ENCODE measurements around the gene RAE1.
A peak's percentile ranks its signal among the peaks of the same experiment; 100 is the strongest.

Gene RAE1

DNA sequence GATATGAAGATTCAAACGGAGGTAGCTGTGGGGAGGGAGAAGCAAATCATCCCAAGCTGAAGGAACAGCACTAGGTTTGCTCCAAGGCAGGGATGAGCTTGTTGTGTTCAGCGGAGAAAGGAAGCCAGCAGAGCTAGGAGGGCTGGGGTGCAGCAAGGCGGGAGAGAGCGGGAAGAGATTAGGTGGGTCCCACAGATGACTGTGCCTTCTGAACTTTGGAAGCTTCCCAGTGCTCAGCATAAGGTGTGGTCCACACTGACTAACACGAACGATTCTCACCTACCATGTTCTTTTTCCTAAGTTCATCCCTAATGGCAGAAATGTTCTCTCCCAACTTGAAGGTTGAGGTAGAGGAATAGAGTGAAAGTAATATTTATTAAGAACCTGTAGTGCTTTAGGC is 1.2 kb downstream of the RAE1 start:
- no peak for TF ChIP-seq POLR2AphosphoS5 (IDR thresholded peaks at IDR 0.05; ENCODE audit: low read depth, low read length)
- no peak for TF ChIP-seq POLR2A (IDR thresholded peaks at IDR 0.05; ENCODE audit: low read depth, low read length)
- no peak for TF ChIP-seq TAF1 (IDR thresholded peaks at IDR 0.05; ENCODE audit: borderline replicate concordance, low read depth, low read length)
- FAIRE-seq = no peak
- DNase-seq (ENCODE audit: insufficient read length) = no peak

DNA sequence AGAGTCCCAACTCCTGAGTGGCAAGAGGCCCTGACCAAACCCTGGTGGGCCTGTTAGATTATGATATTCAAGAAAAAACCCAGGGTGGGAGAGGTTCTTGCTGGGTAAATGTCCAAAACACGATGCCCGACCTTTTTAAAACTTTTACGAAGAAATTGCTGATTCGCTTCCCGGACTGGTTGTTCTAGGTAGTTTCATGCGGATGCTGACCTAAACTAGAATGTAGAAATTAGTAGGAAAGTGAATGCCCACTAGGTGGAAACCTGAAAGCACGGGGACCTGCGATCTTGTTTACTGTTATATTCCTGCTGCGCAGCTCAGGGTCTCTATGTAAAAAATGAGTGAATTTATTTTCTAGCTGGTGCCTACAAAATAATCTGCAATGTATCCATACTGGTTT is 2.3 kb downstream of the RAE1 start:
- FAIRE-seq (no peak), DNase-seq (ENCODE audit: insufficient read length) (no peak)
- TF ChIP-seq POLR2A (IDR thresholded peaks at IDR 0.05; ENCODE audit: low read depth, low read length) = no peak
- no peak for TF ChIP-seq TAF1 (IDR thresholded peaks at IDR 0.05; ENCODE audit: borderline replicate concordance, low read depth, low read length)
- TF ChIP-seq POLR2AphosphoS5 (IDR thresholded peaks at IDR 0.05; ENCODE audit: low read depth, low read length) = no peak

DNA sequence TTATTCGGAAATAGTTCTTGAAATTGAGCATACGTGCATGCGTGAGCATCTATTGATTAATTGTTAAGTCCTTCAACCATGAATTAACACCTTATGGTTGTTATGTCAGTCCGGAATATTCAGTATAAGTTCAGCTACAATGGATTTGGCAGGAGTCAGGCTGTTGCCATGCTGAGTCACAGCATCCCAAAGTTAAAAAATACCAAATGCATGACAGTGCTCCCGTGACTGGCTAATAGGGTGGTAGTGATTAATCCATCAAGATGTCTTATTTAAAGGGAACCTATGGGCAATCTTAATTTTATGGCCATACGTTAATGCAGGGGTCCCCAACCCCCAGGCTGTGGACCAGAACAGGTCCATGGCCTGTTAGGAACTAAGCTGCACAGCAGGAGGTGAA is 10.5 kb downstream of the RAE1 start:
- FAIRE-seq = no peak
- no peak for TF ChIP-seq POLR2AphosphoS5 (IDR thresholded peaks at IDR 0.05; ENCODE audit: low read depth, low read length)
- no peak for TF ChIP-seq POLR2A (IDR thresholded peaks at IDR 0.05; ENCODE audit: low read depth, low read length)
- no peak for TF ChIP-seq TAF1 (IDR thresholded peaks at IDR 0.05; ENCODE audit: borderline replicate concordance, low read depth, low read length)
- DNase-seq (ENCODE audit: insufficient read length) = no peak

DNA sequence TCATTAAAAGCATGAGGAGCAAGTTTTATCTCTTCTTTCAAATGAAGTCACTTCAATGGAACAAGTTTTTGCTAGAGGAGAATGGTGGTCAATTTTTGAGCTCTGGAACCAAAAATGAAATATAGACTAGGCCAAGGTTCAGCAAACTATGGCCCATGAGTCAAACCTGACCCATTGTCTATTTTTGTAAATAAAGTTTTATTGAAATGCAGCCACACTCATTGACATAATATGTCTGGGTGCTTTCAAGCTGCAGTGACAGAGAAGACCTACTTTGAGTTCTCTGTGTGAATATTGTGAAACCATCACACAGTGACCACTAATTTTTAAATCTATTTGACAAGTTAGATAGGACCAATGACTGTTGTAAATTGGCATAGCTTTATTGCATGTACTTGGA is 13.4 kb downstream of the RAE1 start:
- FAIRE-seq = no peak
- no peak for TF ChIP-seq TAF1 (IDR thresholded peaks at IDR 0.05; ENCODE audit: borderline replicate concordance, low read depth, low read length)
- TF ChIP-seq POLR2AphosphoS5 (IDR thresholded peaks at IDR 0.05; ENCODE audit: low read depth, low read length) = no peak
- no peak for TF ChIP-seq POLR2A (IDR thresholded peaks at IDR 0.05; ENCODE audit: low read depth, low read length)
- no peak for DNase-seq (ENCODE audit: insufficient read length)

DNA sequence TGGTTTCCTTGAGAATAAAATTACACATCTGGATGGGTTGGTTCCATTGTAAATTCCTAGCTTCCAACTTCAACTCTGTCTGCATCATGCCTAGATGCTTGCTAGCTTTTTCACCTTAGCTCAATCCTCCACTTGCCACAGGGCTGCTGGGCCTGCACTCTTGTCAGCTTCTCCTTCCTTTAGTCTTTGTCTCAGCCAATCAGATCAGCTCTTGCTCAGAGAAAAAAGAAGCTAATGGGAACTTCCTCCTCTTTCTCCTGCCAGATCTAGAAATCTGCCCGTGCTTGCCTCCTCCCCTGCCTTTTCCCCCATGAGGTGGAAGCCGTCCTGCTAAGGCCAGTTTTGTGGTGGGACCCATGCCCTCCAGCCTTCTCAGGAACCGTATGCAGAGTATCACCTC is 18.5 kb downstream of the RAE1 start:
- TF ChIP-seq TAF1 (IDR thresholded peaks at IDR 0.05; ENCODE audit: borderline replicate concordance, low read depth, low read length) = no peak
- no peak for TF ChIP-seq POLR2AphosphoS5 (IDR thresholded peaks at IDR 0.05; ENCODE audit: low read depth, low read length)
- no peak for TF ChIP-seq POLR2A (IDR thresholded peaks at IDR 0.05; ENCODE audit: low read depth, low read length)
- no peak for FAIRE-seq
- no peak for DNase-seq (ENCODE audit: insufficient read length)

DNA sequence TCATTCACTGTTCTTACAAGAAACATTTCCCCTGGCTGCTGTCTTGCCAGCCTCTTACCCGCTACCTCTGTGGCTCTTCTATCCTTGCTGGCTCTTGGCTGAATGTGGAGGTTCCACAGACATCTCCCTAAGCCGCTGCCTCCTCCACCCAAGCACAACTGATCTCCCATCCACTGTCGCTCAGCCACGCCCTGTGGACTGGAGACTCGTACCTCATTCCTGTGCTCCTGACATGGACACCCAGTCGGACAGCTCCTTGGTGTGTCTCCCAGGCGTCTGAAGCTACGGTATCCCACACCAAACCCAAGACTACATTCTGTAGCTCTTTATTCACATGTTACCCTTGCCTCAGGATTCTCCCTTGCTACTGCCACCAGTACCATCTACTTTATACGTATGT is 19.3 kb downstream of the RAE1 start:
- FAIRE-seq = no peak
- TF ChIP-seq TAF1 (IDR thresholded peaks at IDR 0.05; ENCODE audit: borderline replicate concordance, low read depth, low read length) = no peak
- no peak for DNase-seq (ENCODE audit: insufficient read length)

DNA sequence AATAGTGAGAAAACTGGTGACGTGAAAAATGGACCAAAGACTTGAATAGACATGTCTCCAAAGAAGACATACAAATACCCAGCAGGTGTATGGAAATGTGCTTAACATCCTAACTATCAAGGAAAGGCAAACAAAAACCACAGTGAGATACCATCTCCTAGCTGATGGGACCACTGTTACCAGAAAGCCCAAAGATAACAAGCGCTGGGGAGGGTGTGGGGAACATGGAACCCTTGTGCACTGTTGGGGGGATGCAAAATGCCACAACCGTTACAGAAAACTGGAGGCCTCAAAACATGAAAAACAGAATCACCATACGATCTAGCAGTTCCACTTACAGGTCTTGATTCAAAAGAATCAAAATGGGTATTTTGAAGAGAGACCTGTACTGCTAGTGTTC is 20.3 kb downstream of the RAE1 start:
- TF ChIP-seq TAF1 (IDR thresholded peaks at IDR 0.05; ENCODE audit: borderline replicate concordance, low read depth, low read length) (no peak), POLR2A (IDR thresholded peaks at IDR 0.05; ENCODE audit: low read depth, low read length) (no peak), POLR2AphosphoS5 (IDR thresholded peaks at IDR 0.05; ENCODE audit: low read depth, low read length) (no peak)
- DNase-seq (ENCODE audit: insufficient read length) (no peak), FAIRE-seq (no peak)

DNA sequence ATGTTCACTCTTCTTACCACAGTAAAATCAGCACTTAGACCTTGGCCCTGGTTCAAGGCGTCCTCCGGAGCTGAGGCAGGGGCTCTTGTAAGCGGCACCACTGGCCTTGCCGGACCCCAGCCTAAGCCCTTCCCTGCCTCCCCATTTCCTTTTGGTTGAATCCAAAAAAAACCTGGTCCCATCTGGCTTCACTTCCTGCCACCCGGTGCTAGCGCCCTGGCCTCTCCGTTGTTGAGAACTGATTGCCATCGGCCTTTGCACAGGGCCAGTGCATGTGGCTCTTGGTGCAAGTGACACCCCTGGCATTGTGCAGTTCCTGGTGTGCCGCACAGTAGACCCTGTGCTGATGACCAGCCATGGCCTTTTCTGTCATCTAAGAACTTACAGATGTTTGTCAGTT is 21.1 kb downstream of the RAE1 start:
- no peak for FAIRE-seq

DNA sequence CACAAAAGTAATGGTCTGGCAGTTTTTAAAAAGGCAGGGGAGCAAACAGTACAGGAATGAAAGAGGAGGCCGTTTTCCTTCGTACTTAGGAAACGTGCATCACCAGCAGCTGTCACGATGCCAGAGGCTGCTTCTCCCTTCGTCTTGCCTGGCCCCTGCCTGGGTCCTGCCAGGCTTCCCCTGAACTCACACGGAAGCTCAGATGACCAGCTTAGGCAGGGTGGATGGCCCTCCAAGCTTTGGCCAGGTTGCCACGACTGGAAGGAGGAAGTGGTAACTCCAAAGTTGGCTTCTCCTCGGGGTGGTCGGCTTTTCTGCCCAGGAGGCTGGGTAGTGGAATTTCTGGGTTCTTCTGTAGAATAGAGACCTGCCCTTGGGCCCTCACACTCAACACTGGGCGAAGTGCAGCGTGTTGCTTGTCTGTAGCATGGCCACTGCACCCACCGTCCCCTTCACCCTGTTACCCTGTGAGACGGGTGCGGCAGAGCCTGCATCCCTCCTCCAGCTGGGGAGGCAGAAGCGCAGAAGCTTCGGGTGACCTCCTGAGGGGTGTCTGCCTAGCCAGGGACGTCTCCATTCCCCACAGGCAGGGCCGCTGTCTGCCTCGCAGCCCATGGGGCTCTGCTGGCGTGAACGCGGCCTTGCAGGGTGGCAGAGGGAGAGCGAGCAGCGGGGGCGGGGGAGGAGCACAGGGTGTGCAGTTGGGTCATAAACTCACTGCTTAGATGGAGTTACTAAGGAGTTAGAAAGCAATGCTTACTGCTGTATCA is 21.7 kb downstream of the RAE1 start:
- DNase-seq (ENCODE audit: insufficient read length) (no peak), FAIRE-seq (no peak)
- TF ChIP-seq POLR2A (IDR thresholded peaks at IDR 0.05; ENCODE audit: low read depth, low read length) (peak; percentile 35; the same call in 1 of the 2 replicates), TAF1 (IDR thresholded peaks at IDR 0.05; ENCODE audit: borderline replicate concordance, low read depth, low read length) (no peak), POLR2AphosphoS5 (IDR thresholded peaks at IDR 0.05; ENCODE audit: low read depth, low read length) (0 out of 2 replicates have a peak, but pooled peaks have one; percentile 25)

More for the DNA sequence above, 21.1 kb downstream of the RAE1 start:
- no peak for DNase-seq (ENCODE audit: insufficient read length)
- TF ChIP-seq TAF1 (IDR thresholded peaks at IDR 0.05; ENCODE audit: borderline replicate concordance, low read depth, low read length) = no peak
- no peak for TF ChIP-seq POLR2A (IDR thresholded peaks at IDR 0.05; ENCODE audit: low read depth, low read length)
- no peak for TF ChIP-seq POLR2AphosphoS5 (IDR thresholded peaks at IDR 0.05; ENCODE audit: low read depth, low read length)

DNA sequence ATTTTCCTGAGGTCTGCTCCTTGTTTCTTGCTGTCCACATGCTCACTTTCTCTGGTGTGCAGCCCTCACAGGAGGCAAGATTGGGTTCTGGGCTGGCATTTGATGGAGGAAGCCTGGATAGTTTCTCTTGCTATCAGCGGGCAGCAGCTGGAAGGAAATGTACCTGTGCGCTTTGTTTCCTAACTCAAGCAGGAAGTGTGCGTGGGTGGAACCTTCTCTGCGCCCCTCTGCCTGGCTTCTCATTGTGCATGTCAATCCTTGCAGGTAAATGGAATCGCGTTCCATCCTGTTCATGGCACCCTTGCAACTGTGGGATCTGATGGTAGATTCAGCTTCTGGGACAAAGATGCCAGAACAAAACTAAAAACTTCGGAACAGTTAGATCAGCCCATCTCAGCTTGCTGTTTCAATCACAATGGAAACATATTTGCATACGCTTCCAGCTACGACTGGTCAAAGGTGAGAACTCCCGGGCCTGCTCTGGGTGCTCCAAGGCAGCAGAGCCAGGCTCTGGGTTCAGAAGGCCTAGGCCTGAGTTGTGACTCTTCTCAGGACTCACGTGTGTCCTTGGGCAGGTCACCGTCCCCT is 23.4 kb downstream of the RAE1 start:
- TF ChIP-seq POLR2AphosphoS5 (IDR thresholded peaks at IDR 0.05; ENCODE audit: low read depth, low read length) (no peak), TAF1 (IDR thresholded peaks at IDR 0.05; ENCODE audit: borderline replicate concordance, low read depth, low read length) (no peak), POLR2A (IDR thresholded peaks at IDR 0.05; ENCODE audit: low read depth, low read length) (no peak)
- FAIRE-seq (no peak), DNase-seq (ENCODE audit: insufficient read length) (no peak)

DNA sequence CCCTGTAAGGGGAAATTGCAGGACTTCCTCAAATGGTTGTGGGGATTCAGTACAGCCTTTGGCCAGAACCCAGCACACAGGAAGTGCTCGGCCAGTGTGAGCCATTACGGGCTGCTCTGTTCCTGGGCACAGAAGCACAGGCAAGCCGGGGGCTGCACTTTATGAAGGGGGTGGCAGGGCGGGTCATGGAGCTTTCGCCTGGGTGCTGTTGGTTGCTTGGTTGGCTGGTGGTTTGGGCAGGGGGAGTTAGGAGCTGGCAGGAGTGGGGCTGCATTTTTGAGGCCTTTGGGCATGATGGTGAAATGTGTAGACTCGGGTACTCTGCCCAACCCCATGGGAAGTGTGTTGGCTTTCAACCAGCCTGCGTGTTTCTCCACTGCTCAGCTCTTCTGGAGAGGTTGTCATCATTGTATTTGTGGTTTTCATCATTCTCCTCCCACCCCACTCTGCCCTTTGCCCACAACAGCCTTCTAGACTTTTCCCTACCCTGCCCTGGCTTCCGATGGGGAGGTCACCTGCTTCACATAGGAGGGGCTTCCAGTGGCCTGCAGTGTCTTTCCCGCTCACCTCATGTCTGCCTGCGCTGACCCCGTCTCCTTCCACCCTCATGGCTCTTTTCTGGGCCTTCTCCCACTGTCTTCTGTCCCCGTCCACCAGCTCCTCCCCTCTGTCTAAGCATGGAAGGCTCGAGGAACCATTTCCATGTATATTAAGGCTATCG is 24.0 kb downstream of the RAE1 start:
- DNase-seq (ENCODE audit: insufficient read length) (no peak), FAIRE-seq (no peak)
- no peak for TF ChIP-seq TAF1 (IDR thresholded peaks at IDR 0.05; ENCODE audit: borderline replicate concordance, low read depth, low read length)
- no peak for TF ChIP-seq POLR2A (IDR thresholded peaks at IDR 0.05; ENCODE audit: low read depth, low read length)
- TF ChIP-seq POLR2AphosphoS5 (IDR thresholded peaks at IDR 0.05; ENCODE audit: low read depth, low read length) = no peak
